LNCAP (cell line): ENCODE results near the gene ARPP19.
A peak's percentile ranks its signal among the peaks of the same experiment; 100 is the strongest.

ENCODE experiments used
- TF ChIP-seq, protein P1 (sequence below): fragments of 450-650 bp; IDR thresholded peaks from 2 replicates; pipeline ENCODE4 v1.5.1; 2017; ENCODE audit warnings: mild to moderate bottlenecking

The ARPP19 gene

DNA sequence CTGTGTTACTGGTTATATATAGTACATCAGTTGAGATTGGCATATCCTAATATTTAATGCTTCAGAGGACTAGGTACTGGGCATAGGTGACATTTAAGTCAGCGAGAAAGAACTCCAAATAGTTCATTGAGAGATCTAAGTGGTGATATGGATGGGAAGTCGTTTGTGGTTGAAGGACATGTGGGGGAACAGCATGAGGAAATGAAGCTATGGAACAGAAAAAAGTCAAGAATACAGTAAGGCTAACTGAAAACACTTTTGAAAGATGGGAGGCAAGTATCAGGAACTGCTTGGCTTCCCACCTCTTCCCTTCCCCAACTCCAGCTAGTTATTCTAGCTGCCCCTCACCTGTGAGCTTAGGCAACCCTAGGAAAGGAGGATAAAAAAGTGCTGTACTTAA, 36.4 kb downstream of the ARPP19 start:
- TF ChIP-seq, protein P1, sequence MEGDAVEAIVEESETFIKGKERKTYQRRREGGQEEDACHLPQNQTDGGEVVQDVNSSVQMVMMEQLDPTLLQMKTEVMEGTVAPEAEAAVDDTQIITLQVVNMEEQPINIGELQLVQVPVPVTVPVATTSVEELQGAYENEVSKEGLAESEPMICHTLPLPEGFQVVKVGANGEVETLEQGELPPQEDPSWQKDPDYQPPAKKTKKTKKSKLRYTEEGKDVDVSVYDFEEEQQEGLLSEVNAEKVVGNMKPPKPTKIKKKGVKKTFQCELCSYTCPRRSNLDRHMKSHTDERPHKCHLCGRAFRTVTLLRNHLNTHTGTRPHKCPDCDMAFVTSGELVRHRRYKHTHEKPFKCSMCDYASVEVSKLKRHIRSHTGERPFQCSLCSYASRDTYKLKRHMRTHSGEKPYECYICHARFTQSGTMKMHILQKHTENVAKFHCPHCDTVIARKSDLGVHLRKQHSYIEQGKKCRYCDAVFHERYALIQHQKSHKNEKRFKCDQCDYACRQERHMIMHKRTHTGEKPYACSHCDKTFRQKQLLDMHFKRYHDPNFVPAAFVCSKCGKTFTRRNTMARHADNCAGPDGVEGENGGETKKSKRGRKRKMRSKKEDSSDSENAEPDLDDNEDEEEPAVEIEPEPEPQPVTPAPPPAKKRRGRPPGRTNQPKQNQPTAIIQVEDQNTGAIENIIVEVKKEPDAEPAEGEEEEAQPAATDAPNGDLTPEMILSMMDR: no peak

DNA sequence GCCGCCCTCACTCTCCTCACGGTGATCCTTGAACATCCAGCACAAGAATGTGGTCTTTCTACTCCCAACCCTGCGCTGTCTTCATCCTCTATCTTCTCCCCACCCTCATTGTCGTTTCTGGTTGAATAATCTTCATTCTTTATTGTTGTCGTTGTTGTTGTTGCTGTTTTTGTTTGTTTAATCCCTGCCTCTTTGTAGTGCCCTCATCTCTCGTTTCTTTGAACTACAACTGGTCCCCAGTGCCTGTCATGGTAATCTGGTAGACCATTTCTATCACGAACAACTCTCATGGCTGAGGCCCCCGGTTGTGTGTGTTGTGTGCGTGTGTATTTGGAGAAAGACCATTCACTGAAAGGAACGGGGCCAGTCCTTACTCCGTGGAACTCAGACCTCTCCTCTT, 38.9 kb downstream of the ARPP19 start:
- TF ChIP-seq, protein P1: no peak

DNA sequence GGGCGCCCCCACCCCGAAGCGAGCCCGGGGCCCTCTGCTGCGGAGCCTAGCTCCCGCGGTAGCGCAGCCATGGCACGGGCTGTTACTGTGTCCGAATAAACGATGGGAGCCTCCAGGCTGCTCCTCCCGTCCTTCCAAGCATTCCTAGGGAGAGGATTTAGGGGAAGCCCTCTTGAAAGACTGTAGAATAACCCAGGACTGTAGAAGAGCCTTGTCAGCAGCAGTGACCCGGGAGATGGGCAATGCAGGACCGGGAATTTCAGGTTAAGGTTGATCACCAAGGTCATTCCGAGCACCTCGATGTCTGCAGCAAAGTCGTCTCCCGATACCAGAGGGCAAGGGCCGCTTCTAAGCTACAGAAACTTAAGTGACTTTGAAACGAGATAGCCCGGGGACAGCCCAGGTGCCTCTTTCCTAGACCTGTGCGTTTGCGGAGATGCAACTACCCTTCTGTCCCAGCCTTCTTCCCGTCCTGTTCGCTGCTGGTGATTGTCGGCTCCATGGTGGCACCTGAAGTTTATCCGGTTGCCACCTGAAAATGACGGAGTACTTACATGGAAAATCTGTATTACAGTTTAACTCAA, 39.4 kb downstream of the ARPP19 start:
- TF ChIP-seq, protein P1: no peak

DNA sequence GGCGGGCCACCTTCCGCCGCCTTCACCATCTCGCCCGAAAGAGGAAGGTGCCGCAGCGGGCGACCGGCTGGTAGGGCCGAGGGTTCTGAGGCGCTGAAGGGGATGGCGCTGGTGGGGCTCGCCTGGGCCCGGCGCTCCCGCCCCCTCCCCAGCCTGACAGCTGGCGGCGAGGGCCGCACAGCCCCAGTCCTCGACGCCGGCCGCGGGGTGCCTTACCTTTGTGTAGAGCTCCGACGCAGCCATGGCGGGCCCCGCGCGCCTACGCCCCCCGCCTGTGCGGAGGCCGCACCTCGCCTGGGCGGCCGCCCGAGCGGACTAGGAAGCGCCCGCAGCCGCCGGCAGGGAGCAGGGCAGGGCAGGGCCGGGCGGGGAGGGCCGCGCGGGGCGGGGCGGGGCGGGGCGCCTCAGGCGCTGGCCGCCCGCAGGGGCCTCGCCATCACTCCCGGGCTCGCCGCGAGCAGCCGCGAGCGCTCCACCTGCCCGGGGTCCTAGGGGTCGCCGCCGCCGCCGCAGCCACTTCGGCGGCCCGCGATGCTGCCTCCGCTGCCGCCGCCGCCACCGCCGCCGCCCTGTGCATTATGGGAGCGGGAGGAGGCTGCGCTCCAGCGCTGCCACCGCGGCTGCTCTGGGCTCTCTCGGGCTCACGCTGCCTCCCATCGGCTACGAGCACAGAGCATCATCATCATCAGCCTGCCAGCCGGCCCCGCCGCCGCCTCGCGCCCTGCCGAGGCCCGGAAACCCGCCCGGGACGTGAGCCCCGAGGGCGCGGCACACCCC, 40.1 kb downstream of the ARPP19 start, which contains the start of gene MYO5A:
Gene MYO5A, minus strand, starts transcription at position 317 of the 777 bp plus-strand sequence. Its CDS starts 74 bp downstream, at position 243.
- TF ChIP-seq, protein P1: peak; percentile 21; the same call in 1 of the 2 replicates

DNA sequence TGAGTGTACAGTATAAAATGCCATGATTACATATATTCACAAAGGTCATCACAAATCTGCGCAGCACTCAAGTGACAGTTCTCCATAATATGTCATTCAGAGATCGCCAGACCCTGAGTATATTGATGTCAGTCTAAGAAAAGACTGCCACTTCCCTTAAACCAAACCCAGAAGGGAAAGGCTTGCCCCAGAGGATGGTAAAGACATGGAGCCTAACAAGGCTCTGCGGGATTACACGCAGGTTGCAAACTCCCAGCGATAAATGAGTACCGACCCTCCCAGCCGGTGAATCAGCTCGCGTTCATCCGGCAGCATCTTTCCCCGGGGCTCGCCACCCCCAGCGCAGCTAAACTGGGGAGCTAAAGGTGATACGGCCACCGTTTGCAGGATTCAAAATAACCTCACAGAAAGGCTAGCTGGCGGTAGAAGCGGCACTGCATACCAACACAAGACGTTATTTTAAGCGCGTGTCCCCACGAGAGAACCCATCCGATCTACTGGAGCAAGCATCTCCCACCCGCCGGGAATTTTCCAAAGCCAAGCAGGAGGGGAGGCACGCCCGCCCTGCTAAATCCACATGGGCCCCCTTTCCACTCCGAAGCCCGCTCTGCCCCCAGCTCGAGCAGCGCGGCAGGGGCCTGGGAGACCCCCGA, 40.8 kb downstream of the ARPP19 start:
- TF ChIP-seq, protein P1: no peak

DNA sequence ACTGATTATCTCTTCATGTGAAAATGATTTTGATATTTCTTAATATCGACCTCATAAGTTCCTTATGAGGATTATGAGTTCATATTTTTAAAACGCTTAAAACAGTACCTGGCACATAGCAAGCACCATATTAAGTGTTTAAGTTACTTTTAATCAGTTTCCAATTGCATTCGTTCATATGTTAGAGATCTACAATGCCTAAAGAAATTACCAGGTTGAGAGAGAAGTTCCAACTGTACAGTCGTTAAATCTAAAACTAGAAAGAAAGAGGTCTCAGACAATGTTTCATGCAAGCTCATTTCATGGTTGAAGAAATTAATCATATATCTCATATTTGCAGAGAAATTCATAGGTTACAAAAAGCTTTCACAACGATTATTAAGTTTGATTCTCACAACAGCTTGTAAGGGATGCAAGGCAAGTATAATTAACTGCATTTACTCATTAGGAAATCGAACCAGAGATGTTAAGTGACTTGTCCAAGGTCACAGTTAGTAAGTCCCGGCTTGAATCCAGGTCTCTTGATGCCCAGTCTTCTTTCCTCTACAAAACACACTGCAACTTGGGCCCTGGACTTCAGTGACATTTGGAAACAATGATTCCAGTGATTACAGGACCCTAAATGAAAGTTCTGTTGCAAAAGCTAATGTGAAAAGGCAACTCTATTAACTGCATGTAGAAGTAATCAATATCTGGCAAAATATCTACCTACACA, 41.5 kb downstream of the ARPP19 start:
- TF ChIP-seq, protein P1: no peak
